Thyroid gland (tissue), 4 donors: ENCODE results near the gene CCHCR1. TPM values are rescaled to one million over a fixed set of nuclear protein-coding genes. Genes with fewer than 3 reads are reported as not detected.

Experiments used
- DNase-seq, 2 donors: peaks; one replicate each; pipeline ENCODE4 v3.0.0-alpha.2; 2019
- H3K27ac ChIP-seq, 3 donors: fragments of 200-600 bp; sonication (generic); 1 replicate in 2 of 3; 2 replicates in 1 of 3; pipeline ENCODE4 v1.5.1; 2016 to 2019; ENCODE audit warnings: mild to moderate bottlenecking in 1 of 3, moderate library complexity in 1 of 3
- H3K27me3 ChIP-seq: fragments of 200-600 bp; sonication (generic); one replicate; pipeline ENCODE4 v1.5.1; 2019
- H3K36me3 ChIP-seq, 2 donors: fragments of 200-600 bp; sonication (generic); one replicate each; pipeline ENCODE4 v1.5.1; 2016 to 2019
- H3K4me1 ChIP-seq, 2 donors: fragments of 200-600 bp; sonication (generic); one replicate each; pipeline ENCODE4 v1.5.1; 2017 to 2019
- H3K4me3 ChIP-seq, 3 donors: fragments of 200-600 bp; sonication (generic); replicated peaks in 1 of 3; 1 replicate in 2 of 3; 2 replicates in 1 of 3; pipeline ENCODE4 v1.5.1; 2016; ENCODE audit warnings: mild to moderate bottlenecking in 1 of 3
- H3K9me3 ChIP-seq: fragments of 200-600 bp; sonication (generic); one replicate; pipeline ENCODE4 v1.5.1; 2017
- CTCF ChIP-seq, 6 experiments: fragments of 200-600 bp in 3 of 6; fragments of 450-650 bp in 3 of 6; sonication (generic) in 3 of 6; IDR thresholded peaks; one replicate each; pipeline ENCODE4 v1.5.1; 2016 to 2019; ENCODE audit warnings: antibody characterized with exemption in 6 of 6, mild to moderate bottlenecking in 2 of 6, inconsistent platforms in 1 of 6, moderate library complexity in 1 of 6
- POLR2A ChIP-seq, 2 donors: fragments of 450-650 bp; IDR thresholded peaks; one replicate each; pipeline ENCODE4 v1.6.1; 2017; ENCODE audit warnings: antibody characterized with exemption in 2 of 2, mild to moderate bottlenecking in 2 of 2, moderate library complexity in 1 of 2
- WGBS, 2 donors: methylation state at CpG; one replicate each; pipeline ENCODE4 v1.1.5; 2017; 5-methylcytosine and 5-hydroxymethylcytosine counted together
- intact Hi-C: fragments of 100-400 bp; cut with DNase I; formaldehyde crosslinking; loops from one replicate; pipeline ENCODE4 v1.15.1; 2023
- total RNA-seq, 4 donors: library from RNA; depleted of rRNA; stranded (reverse); fragments of >200 nt; gene quantifications; one replicate each; pipeline ENCODE4 v1.2.3, GENCODE V29; 2016

The CCHCR1 gene
- total RNA-seq, 4 donors from 2014 or later: 15.8 to 20.0 (median 17.0) TPM

DNA sequence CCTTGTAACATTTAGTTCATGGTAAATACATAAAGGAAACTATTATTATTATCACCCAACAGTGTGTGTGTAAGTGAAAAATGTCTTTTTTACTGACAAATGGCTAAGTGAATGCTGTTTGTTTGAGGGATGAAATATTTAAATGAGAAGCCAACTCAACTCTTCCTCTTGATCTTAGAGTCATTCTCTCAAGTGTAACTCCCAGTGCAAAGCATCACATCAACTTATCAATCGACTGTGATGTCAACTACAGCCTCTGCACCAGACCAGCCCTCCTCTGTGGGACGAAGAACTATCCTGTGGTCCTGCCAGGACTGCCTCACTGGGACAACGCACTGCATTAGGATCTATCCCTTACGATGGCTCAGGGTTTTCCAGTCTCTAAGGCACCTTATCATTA, 50.5 kb downstream of the CCHCR1 start:
- no peak overlapping the region for H3K27ac ChIP-seq
- no peaks in the 10 kb centered on the region for H3K27me3 ChIP-seq
- H3K36me3 ChIP-seq: no peaks in the 10 kb centered on the region
- H3K4me3 ChIP-seq: no peak overlapping the region
- no peak for DNase-seq
- no peak for TF ChIP-seq CTCF (IDR thresholded peaks at IDR 0.05)
- TF ChIP-seq POLR2A (IDR thresholded peaks at IDR 0.05): no peak
- 84 to 89% methylated on average over 4 of the region's 4 CpGs for WGBS, 2 donors
- H3K4me1 ChIP-seq: peaks cover 0 to 2% of the 10 kb centered on the region in 2 donors
- no peaks in the 10 kb centered on the region for H3K9me3 ChIP-seq
- intact Hi-C loops: no loop called here

- intact Hi-C loops: no loop called here
- TF ChIP-seq CTCF (IDR thresholded peaks at IDR 0.05) (no peak), POLR2A (IDR thresholded peaks at IDR 0.05) (no peak)
- no peak for DNase-seq
- Histone ChIP-seq H3K4me1 (peaks cover 0 to 3% of the 10 kb centered on the region in 2 donors), H3K27ac (no peak overlapping the region), H3K27me3 (no peaks in the 10 kb centered on the region), H3K4me3 (no peak overlapping the region), H3K9me3 (no peaks in the 10 kb centered on the region), H3K36me3 (no peaks in the 10 kb centered on the region)
- 93 to 95% methylated on average over 2 of the region's 2 CpGs for WGBS, 2 donors
Observed at GRCh38 chr6:31103136-31103535, 54.5 kb downstream of the CCHCR1 start.

DNA sequence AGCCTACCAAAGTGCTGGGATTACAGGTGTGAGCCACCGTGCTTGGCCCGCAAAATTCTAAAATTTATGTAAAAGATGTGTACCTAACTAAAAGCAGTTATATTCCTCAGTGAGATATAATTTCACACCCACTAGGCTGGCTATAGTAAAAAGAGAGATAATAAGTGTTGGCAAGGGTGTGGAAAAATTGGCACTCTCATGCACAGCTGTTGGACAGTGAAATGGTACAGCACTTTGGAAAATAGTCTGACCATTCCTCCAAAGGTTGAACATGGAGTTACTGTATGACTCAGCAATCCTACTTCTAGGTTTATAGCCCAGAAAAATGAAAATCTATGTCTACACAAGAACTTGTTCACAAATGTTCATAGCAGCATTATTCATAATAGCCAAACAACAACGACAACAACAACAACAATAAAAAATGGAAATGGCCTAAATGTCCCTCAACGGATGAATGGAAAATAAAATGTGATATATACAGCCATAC, 59.1 kb downstream of the CCHCR1 start:
- no peaks in the 10 kb centered on the region for H3K36me3 ChIP-seq
- no peak overlapping the region for H3K27ac ChIP-seq
- H3K9me3 ChIP-seq: no peaks in the 10 kb centered on the region
- WGBS, 2 donors: 93 to 98% methylated on average over 4 of the region's 4 CpGs
- no peaks in the 10 kb centered on the region for H3K27me3 ChIP-seq
- H3K4me3 ChIP-seq: no peak overlapping the region
- intact Hi-C loops: no loop called here
- no peak for DNase-seq
- no peak for TF ChIP-seq POLR2A (IDR thresholded peaks at IDR 0.05)
- no peak for TF ChIP-seq CTCF (IDR thresholded peaks at IDR 0.05)
- peaks cover 0 to 8% of the 10 kb centered on the region in 2 donors for H3K4me1 ChIP-seq

DNA sequence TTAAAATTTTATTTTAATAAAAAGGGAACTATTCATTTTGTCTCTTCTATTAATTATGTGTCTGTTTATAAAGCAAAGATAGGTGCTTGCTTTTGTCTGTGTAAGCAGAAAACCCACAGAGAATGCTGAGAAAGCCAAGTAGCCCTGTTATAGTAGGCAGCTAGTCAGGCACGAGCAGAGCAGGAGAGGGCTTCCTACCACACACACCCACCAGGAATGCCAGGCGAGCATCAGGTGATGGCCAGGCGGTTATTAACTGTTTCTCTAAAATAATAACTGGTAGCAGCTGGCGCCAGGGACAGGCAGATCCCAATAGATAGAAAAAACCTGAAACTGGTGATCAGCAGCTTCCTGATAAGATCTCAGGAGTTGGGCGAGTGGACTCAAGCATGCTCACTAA, 60.9 kb downstream of the CCHCR1 start:
- no peaks in the 10 kb centered on the region for H3K27me3 ChIP-seq
- TF ChIP-seq POLR2A (IDR thresholded peaks at IDR 0.05): no peak
- WGBS, 2 donors: 48 to 60% methylated on average over 5 of the region's 5 CpGs
- H3K4me1 ChIP-seq: peaks cover 0 to 5% of the 10 kb centered on the region in 2 donors
- peak overlapping the region in 2 of 3 donors; percentile 17 to 34 for H3K27ac ChIP-seq
- peak; percentile 33 to 76 for DNase-seq
- no peaks in the 10 kb centered on the region for H3K36me3 ChIP-seq
- H3K9me3 ChIP-seq: no peaks in the 10 kb centered on the region
- H3K4me3 ChIP-seq: no peak overlapping the region
- intact Hi-C loops: no loop called here

GRCh38 chr6:31096215-31096614, 61.4 kb downstream of the CCHCR1 start:
- Histone ChIP-seq H3K4me1 (peaks cover 0 to 5% of the 10 kb centered on the region in 2 donors), H3K27ac (peak overlapping the region in 1 of 3 donors; percentile 34), H3K36me3 (no peaks in the 10 kb centered on the region), H3K27me3 (no peaks in the 10 kb centered on the region), H3K4me3 (no peak overlapping the region), H3K9me3 (no peaks in the 10 kb centered on the region)
- no peak for DNase-seq
- WGBS, 2 donors: 83 to 84% methylated on average over 3 of the region's 3 CpGs
- TF ChIP-seq CTCF (IDR thresholded peaks at IDR 0.05) (no peak), POLR2A (IDR thresholded peaks at IDR 0.05) (no peak)
- intact Hi-C loops: no loop called here
